NT2/D1 (cell line): ENCODE results near the gene NMB.
"Not testable (repeated sequence)": the region's sequence is repeated elsewhere in the genome, so short reads cannot be mapped to it uniquely, and the experiment has no call there.

Experiments
- YY1 ChIP-seq: IDR thresholded peaks from 2 replicates; pipeline ENCODE4 v1.6.1; 2011; ENCODE audit not compliant: insufficient read length, insufficient read depth
- ZNF274 ChIP-seq: IDR thresholded peaks from 2 replicates; pipeline ENCODE4 v1.6.1; 2011; ENCODE audit warnings: mild to moderate bottlenecking, low read depth, low read length

DNA sequence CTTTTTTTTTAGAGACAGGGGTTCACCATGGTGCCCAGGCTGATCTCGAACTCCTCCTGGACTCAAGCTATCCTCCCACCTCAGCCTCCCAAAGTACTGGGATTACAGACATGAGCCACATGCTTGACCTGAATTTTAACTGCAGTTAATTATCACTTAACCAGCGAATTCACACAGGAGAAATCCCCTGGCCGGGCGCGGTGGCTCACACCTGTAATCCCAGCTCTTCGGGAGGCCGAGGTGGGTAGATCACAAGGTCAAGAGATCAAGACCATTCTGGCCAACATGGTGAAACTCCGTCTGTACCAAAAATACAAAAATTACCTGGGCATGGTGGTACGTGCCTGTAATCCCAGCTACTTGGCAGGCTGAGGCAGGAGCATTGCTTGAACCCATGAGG, 16.1 kb downstream of the NMB start:
- TF ChIP-seq ZNF274, YY1: not testable (repeated sequence)
